ENCODE measurements around the gene TCHP. TPM values are rescaled to one million over a fixed set of nuclear protein-coding genes. Genes with fewer than 3 reads are reported as not detected.
A peak's percentile ranks its signal among the peaks of the same experiment; 100 is the strongest.
"Not testable (repeated sequence)": the region's sequence is repeated elsewhere in the genome, so short reads cannot be mapped to it uniquely, and the experiment has no call there.

The TCHP gene
- 1 to 10 TPM; 4.9 to 8.8 (median 6.8) TPM for total RNA-seq
- long read RNA-seq, partial matches to known transcripts: 2 of 5 reads
- long read RNA-seq, other reads (novel, unspliced or antisense): 2 of 5 reads

- no peaks in the 10 kb centered on the region for H3K27me3 ChIP-seq
- H3K36me3 ChIP-seq: peaks cover 2 to 23% (median 8%) of the 10 kb centered on the region in 4 donors
- peak within 1 kb of the TSS; percentile 74 to 93 (median 84) for H3K4me3 ChIP-seq
- peak within 1 kb of the TSS; percentile 41 to 72 (median 43) for H3K27ac ChIP-seq
- H3K4me1 ChIP-seq: peaks cover 0 to 18% (median 6%) of the 10 kb centered on the region in 4 donors
- DNase-seq (peak; percentile 89 to 92 (median 91)), ATAC-seq (peak; percentile 95 to 98 (median 98))
- no peaks in the 10 kb centered on the region for H3K9me3 ChIP-seq
- WGBS (ENCODE audit: insufficient coverage, low coverage, low lambda C conversion rate, missing lambda C conversion rate): 2% methylated on average over 47 of the region's 69 CpGs
- TF ChIP-seq POLR2A (IDR thresholded peaks at IDR 0.05): peak; percentile 26
- peak; percentile 19 to 53 (median 42) for TF ChIP-seq CTCF (IDR thresholded peaks at IDR 0.05)
- intact Hi-C loops (cut with DNase I): no loop called here
These were observed at the start of gene TCHP for GRCh38 chr12:109899783-109900751. Gene TCHP (plus strand): TSS chr12:109900274. CDS start chr12:109903027, 2,753 bp downstream.

DNA sequence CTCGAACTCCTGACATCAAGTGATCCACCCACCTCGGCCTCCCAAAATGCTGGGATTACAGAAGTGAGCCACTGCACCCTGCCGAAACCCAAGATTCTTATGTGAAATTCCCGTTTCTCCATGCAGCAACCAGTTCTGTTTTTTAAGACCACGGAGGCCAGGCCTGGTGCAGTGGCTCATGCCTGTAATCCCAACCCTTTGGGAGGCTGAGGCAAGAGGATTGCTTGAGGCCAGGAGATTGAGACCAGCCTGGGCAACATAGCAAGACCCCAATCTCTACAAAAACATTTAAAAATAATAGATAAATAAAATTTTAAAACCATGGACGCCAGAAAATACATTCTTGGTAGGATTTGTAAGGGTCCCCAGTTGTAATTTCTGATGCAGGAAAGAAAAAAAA, 49.6 kb upstream of the TCHP start:
- 87% methylated on average over 6 of the region's 6 CpGs for WGBS (ENCODE audit: insufficient coverage, low coverage, low lambda C conversion rate, missing lambda C conversion rate)

GRCh38 chr12:109855377-109855776, 44.7 kb upstream of the TCHP start:
- H3K36me3 ChIP-seq: peaks cover 0 to 9% (median 0%) of the 10 kb centered on the region in 4 donors
- DNase-seq (no peak), ATAC-seq (no peak)
- intact Hi-C loops (cut with DNase I): no loop called here
- no peak overlapping the region for H3K27ac ChIP-seq
- WGBS (ENCODE audit: insufficient coverage, low coverage, low lambda C conversion rate, missing lambda C conversion rate): 83% methylated on average over 2 of the region's 14 CpGs
- TF ChIP-seq CTCF (IDR thresholded peaks at IDR 0.05): no peak
- no peak for TF ChIP-seq POLR2A (IDR thresholded peaks at IDR 0.05)
- H3K4me3 ChIP-seq: no peak overlapping the region
- H3K4me1 ChIP-seq: no peaks in the 10 kb centered on the region
- no peaks in the 10 kb centered on the region for H3K9me3 ChIP-seq
- no peaks in the 10 kb centered on the region for H3K27me3 ChIP-seq

More for the DNA sequence above, 49.6 kb upstream of the TCHP start:
- intact Hi-C loops (cut with DNase I); DNase-seq; ATAC-seq; H3K4me1 ChIP-seq; H3K36me3 ChIP-seq; H3K27me3 ChIP-seq; H3K4me3 ChIP-seq; H3K9me3 ChIP-seq; H3K27ac ChIP-seq: not testable (repeated sequence)

GRCh38 chr12:109857715-109858114, 42.4 kb upstream of the TCHP start:
- H3K27me3 ChIP-seq: no peaks in the 10 kb centered on the region
- WGBS (ENCODE audit: insufficient coverage, low coverage, low lambda C conversion rate, missing lambda C conversion rate): 96% methylated on average over 4 of the region's 6 CpGs
- intact Hi-C loops (cut with DNase I): no loop called here
- H3K4me3 ChIP-seq: no peak overlapping the region
- TF ChIP-seq CTCF (IDR thresholded peaks at IDR 0.05) (no peak), POLR2A (IDR thresholded peaks at IDR 0.05) (no peak)
- ATAC-seq (no peak), DNase-seq (no peak)
- no peaks in the 10 kb centered on the region for H3K9me3 ChIP-seq
- peaks cover 0 to 12% (median 0%) of the 10 kb centered on the region in 4 donors for H3K4me1 ChIP-seq
- H3K27ac ChIP-seq: no peak overlapping the region
- H3K36me3 ChIP-seq: peaks cover 0 to 9% (median 0%) of the 10 kb centered on the region in 4 donors

- Histone ChIP-seq H3K36me3 (peaks cover 0 to 9% (median 0%) of the 10 kb centered on the region in 4 donors), H3K27me3 (no peaks in the 10 kb centered on the region), H3K27ac (no peak overlapping the region), H3K4me1 (peaks cover 0 to 18% (median 2%) of the 10 kb centered on the region in 4 donors), H3K4me3 (no peak overlapping the region), H3K9me3 (no peaks in the 10 kb centered on the region)
- TF ChIP-seq POLR2A (IDR thresholded peaks at IDR 0.05): no peak
- TF ChIP-seq CTCF (IDR thresholded peaks at IDR 0.05): no peak
- no peak for DNase-seq
- WGBS (ENCODE audit: insufficient coverage, low coverage, low lambda C conversion rate, missing lambda C conversion rate): 100% methylated on average over 1 of the region's 5 CpGs
- no peak for ATAC-seq
- intact Hi-C loops (cut with DNase I): no loop called here
These were observed 41.3 kb upstream of the TCHP start for GRCh38 chr12:109858764-109859163.
